Occipital lobe (tissue), 2 donors: ENCODE measurements around the gene QRFP. TPM values are rescaled to one million over a fixed set of nuclear protein-coding genes. Genes with fewer than 3 reads are reported as not detected.
"Not testable (repeated sequence)": the region's sequence is repeated elsewhere in the genome, so short reads cannot be mapped to it uniquely, and the experiment has no call there.

ENCODE experiments used
- DNase-seq: peaks from one replicate; lab custom pipeline; 2025; lab: John Stamatoyannopoulos, UW
- total RNA-seq: library from RNA; depleted of rRNA; stranded (reverse); fragments of >200 nt; gene quantifications from one replicate; pipeline ENCODE4 v1.2.3, GENCODE V29; 2014

Gene QRFP
- total RNA-seq, 1 donor from 2014 or later = not detected

DNA sequence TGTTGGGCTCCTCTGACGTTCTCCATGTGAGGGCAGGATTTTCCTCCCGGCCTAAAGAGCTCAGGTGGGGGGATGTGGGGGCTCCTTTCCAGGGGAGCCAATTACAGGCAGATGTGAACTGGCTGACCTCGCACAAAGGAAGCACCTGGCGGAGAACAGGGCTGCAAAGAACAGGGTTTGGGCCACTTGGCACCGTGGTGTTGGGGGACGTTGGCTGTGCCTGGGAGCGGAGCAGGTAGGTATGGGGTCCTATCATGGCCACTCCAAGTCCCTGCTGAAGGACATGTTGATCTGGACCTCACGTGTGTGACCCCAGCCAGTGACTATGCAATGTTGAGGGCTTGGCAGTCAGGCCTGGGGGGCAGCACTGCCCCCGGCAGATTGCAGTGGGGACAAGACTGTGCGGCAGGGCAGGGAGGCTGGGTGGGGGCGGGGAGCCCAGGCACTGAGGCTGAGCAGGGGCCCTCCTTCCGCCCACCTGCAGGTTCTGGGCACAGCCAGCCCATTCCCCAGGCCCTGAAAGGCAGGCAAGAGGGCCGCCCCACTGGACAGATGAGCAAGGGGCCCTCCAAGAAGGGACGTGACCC, 23.0 kb upstream of the QRFP start:
- no peak for DNase-seq

DNA sequence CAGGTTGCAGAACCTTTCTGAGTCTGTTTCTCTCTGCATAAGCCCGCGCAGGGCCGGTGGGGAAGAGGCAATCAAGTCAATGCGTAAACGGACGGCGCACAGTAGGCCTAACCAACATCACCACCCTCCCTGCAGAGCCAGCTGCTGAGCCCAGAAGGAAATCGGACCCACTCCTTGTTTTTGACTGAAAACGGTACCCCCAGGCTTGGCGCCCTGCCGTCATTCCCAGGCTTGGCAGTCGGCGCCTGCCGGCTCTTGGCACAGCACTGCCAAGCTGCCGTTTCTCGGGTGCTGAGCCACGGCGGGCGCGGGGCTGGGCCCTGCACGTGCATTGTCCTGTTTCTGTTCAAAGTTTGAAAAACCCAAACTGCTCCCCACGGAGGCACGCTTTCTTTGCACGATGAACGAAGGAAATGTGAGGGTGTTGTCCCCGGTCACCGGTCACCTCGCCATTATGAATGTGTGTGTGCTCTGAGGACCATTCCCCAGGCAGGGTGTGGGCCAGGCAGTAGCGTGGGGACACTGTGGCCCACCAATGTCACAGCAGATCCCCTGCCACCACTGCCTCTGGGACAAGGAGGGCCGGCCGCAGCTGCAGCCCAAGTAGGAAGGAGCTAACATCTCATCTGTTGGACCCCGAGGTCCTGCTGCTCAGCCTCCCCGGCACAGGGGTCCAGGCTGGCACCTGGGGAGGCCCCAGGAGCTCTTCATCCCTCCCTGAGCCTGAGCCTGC, 22.4 kb upstream of the QRFP start:
- DNase-seq = no peak

DNA sequence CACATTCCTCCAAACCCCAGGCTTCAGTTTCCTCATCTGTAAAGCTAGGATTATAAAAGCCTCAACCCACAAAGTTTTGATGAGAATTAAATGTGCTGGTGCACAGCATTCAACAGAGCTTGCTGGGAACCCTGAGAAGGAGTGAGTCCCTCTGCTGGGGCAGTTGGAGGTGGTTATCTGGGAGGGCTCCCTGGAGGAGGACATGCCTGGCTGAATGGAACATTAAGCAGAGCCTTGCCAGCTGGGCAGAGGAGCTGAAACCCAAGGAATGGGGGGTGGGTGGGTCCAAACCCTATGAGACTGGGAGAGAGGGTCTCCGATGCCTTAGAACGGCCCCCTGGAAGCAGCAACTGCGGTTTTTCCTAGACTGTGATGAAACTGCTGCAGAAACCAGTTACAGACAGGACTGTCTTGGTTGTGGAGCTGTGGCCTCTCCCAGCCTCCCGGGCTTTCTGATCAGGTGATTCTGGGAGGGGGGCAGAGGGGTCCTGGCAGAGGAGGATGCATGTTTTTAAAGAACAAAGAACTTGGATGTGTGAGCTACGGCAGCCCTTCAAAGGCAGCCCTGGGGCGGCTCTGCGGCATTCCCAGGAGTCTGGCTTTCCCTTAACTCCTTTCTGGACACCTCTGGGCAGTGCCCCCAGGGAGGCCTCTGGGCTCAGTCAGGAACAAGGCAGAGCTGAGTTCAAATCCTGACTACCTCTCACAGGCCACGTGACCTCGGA, 21.7 kb upstream of the QRFP start:
- DNase-seq = no peak

DNA sequence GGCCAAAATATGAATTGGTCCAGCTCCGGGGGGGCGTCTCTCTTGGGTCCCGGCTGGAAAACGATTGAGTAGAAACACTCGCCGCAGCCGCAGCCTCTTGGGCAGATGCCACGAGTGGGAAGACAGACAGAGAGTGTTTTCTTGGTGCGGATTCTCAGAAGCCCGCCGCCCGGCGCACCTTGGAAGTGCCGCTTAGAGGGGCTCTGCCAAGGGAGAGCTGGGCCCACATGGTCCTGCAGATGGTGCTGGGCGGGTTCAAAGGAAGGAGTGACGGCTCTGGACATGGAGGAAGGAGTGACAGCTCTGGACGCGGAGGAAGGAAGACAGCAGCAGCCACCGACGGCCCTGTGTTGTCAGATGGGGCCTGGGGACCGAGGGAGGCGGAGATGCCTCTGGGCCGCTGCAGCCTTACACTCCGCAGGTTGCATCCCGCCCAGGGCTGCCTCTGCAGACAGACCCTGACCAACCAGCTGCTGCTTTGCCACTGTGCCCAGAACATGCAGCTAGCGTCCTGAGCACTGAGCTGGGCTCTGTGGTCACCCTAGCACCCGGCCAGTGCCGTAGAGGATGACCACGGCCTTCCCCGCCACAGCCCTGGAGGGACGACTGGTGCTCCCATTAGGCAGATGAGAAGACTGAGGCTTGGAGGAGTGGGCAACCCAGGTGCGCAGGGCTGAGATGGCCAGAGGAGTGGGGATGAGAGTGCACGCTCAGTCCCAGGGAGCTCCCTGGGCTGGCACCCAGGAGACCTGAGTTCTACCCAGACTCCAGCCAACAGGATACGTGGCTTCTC, 20.8 kb upstream of the QRFP start:
- no peak for DNase-seq

DNA sequence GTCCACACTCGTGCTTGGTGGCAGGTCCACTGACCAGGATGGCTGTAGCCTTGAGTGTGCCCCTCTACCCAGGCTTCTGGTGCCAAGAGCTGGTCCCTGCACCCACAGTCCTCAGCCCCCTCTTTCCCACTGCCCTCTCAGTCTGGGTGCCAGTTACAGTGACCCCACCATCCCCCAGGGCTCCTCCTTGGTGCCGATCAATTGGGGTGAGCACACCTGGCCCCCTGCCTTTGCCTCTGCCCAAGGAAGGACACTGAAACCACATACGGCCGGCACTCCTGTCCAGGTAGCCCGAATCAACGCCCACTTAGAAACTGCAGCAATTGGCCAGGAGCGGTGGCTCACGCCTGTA, 18.5 kb upstream of the QRFP start:
- no peak for DNase-seq

DNA sequence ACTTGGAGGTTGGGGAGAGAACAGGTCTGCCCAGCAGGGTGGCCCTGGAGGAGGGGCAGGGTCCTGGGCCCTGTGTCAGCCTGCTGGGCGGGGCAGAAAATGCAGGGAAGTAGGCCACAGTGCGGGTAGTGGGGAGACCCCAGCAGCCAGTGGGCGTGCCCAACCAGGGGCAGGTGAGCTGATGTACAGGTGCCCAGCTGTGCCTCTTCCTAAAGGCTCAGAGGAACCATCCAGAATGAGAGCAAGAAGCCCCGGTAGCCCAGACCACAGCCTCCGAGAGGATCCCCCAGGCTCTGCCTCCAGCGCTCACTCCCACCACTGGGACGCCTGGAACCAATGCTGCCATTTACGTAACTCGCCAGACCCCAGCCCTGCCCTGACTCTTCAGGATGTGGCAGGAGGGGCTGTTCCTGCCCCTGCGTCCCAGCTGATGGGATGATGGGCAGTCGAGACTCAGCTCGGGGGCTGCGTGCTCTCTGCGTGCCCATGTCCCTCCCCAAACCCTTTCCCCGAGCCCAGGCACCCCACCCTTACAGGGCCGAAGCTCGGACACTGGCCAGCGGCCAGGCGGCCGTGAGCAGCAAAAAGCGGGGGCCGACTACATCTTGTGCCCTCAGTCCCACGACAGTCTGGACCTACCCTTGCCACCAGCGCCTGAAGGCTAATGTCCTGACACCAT, 17.9 kb upstream of the QRFP start:
- no peak for DNase-seq

DNA sequence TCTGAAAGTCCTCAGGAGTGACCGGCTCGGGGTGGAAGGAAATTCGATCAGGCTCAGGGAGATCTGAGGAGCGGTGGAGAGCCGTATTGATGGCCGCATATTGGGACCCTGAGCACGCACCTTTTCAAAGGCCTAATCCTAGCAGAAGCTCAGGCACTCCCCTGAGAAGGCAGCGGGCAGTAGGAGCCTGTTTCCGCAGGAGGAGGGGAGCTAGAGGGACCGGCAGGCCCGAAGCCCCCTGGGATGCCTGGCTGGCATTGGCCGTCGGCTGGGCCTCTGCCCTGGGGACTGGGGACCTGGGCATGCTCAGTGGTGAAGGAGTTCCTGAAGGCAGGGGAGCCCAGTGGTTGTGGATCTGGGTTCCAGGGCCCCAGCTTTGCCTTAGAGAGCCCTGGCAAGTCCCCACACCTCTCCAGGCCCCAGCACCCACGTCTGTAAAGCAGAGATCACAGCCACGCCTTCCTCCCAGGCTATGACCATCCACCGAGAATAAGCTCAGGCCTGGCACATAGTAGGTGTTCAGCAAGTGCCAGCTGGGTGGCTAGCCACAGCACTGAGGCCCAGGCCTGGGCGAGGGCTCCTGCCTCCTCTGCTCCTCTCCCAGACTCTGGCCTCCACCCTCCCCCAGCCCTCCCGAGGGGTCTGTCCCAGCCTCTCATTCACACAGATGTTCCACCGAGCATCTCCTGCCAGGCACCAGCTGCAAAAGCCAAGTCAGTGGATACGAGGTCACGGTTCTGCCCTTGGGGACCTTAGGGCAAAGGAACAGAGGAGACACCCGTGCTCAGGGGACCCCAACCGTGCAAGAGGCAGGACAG, 17.2 kb upstream of the QRFP start:
- no peak for DNase-seq

DNA sequence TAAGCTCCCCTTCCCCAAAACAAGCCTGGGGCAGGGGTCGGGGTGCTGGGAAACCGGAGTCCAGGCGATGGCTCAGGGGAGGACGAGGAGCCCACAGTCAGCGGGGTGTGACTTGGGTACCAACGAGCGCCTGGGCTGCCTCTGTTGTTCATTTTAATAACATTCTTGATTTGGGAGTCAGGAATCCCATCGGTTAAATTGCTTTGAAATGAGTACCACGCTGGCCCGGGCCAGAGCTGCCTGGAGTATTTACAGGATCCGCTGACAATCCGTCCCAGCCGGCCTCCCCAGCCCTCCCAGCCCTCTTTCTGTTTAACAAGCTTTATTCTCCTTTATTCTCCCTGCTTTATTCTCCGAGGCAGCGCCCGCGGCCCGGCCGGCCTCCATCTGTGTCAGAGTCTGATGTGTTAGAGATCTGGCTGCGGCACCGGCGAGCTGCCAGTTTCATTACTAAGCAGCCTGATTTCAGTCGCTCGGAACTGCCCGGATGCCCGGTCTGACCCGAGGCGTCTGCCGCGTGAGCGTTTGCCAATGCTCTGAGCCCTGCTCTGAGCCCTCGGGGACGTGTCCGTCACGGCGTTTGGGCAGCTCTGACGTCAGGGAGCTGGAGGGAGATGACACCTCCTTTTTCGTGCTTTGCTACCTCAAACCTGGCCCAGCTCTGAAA, 16.5 kb upstream of the QRFP start:
- DNase-seq = peak; percentile 68

DNA sequence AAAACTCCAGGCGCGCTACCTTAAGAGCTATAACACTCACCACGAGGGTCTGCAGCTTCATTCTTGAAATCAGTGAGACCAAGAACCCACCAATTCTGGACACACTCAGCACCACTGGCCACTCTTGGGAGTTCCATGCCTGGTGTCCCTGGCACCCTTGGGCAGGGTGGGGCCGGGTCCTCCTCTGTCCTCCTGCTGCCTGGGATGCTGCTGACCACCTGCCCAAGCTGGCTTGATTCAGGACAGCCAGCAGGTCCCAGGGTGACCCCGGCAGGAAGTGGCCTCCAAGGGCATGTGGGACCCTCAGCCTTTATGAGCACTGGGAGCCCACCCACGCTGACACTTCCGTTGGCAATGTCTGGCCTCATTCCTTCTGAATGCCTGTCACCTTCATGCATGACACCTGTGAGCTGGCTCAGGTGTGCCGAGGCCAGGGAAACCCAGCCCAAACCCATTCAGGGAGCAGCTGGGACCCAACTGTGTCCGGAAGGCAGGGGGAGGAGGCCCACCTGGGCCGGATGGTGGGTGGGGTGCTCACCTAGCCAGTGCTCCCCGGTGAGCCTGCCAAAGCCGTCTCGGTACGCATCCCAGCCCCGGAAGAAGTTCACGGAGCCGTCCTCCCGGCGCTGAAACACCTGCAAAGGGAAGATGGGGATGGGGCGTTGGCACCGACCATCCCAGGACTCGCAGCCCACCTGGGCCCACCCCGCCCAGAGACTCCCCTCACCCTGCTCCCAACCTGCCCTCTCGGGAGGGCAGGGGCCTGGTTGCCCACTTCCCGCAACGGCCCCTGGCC, 14.8 kb upstream of the QRFP start:
- DNase-seq = no peak

DNA sequence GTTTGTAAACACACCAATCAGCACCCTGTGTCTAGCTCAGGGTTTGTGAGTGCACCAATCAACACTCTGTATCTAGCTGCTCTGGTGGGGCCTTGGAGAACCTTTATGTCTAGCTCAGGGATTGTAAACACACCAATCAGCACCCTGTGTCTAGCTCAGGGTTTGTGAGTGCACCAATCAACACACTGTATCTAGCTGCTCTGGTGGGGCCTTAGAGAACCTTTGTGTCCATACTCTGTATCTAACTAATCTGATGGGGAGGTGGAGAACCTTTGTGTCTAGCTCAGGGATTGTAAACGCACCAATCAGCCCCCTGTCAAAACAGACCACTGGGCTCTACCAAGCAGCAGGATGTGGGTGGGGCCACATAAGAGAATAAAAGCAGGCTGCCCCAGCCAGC, 14.1 kb upstream of the QRFP start:
- DNase-seq = not testable (repeated sequence)

DNA sequence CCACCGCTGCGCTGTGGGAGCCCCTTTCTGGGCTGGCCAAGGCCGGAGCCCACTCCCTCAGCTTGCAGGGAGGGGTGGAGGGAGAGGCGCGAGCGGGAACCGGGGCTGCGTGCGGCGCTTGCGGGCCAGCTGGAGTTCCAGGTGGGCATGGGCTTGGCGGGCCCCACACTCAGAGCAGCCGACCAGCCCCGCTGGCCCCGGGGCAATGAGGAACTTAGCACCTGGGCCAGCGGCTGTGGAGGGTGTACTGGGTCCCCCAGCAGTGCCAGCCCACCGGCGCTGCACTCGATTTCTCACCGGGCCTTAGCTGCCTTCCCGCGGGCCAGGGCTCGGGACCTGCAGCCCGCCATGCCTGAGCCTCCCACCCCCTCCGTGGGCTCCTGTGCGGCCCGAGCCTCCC, 13.4 kb upstream of the QRFP start:
- not testable (repeated sequence) for DNase-seq

DNA sequence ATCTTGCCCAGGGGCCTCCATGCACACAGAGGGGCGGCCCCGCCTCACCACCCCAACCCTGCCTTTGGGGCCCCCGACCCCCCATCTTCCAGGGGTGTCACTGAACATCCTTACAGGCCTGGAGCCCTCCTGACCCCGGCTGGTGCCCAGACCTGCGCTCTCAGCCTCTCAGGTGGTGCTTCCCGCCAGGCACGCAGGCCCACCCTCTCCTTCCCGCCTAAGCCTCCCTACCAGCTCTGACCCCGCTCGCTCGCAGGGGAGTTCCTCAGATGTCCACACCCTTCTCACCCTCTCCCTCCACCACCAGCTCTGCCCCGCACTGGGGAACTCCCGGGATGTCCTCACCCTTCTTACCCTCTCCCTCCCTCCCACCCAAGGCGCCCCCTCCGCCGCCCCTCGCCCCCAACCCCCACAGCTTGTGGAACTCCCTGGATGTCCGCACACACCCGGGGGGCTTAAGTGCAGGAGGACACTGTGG, 12.3 kb upstream of the QRFP start:
- no peak for DNase-seq

DNA sequence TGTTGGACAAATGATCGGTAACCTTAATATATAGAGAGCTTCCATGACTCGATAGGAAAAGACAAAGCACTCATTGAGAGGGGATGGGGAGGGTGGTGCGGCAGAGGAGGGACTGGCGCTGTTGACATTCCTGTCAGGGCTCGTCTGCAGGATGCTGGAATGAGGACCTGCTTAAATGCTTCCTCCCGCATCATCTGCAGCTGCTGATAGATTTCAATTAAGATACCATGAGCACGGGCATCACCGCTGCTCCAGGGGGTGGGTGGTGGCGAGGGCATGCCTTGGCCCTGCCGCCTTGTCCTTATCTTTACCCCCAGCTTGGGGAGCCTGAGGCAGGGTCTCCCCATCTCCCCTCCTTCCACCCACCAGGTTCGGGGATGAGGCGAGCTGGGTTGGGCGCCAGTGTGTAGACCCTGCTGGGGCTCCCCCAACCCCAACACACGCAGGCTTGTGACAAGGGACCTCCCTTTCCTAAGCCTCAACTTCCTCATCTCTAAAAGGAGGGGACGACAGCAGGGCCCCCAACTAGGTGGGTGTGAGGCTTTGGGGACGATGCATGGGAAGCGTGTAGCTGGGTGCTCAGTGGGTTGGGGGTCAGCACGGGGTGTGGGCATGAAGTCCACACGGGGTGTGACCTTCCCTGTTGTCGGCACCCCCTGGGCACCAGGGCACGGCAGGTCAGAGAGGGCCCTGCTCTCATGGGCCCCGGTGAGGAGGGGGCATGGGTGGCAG, 11.7 kb upstream of the QRFP start:
- DNase-seq = no peak

DNA sequence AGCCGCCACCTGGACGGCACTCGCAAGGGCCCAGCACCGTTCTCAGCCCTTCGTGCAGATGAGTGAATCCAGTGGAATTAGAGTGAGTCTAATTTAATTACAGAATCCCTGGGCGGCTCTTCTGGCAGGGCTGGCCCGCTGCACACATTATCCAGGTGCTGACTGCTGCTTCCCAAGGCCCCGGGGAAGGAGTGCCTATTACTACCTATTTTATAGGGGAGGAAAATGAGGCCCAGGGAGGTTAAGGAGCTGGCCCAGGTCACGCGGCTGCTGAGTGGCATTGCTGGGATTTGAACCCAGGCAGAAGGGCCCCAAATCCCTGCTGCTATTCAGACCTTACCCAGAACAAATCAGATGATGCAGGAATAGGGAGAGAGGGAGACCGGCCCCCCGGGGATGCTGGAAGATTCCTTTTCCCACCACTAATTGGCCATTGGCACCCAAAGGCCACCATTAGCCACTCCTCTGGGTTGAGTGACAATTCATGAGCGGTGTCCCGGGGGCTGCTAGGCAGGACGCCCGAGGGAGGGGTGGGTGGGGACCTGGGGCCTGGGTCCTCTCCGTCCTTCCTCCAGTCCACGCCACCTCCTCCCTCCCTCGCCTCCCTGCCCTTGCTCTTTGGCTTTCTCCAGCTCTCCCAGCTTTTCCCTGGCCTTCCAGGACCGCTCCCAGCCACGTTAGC, 10.3 kb upstream of the QRFP start:
- no peak for DNase-seq

DNA sequence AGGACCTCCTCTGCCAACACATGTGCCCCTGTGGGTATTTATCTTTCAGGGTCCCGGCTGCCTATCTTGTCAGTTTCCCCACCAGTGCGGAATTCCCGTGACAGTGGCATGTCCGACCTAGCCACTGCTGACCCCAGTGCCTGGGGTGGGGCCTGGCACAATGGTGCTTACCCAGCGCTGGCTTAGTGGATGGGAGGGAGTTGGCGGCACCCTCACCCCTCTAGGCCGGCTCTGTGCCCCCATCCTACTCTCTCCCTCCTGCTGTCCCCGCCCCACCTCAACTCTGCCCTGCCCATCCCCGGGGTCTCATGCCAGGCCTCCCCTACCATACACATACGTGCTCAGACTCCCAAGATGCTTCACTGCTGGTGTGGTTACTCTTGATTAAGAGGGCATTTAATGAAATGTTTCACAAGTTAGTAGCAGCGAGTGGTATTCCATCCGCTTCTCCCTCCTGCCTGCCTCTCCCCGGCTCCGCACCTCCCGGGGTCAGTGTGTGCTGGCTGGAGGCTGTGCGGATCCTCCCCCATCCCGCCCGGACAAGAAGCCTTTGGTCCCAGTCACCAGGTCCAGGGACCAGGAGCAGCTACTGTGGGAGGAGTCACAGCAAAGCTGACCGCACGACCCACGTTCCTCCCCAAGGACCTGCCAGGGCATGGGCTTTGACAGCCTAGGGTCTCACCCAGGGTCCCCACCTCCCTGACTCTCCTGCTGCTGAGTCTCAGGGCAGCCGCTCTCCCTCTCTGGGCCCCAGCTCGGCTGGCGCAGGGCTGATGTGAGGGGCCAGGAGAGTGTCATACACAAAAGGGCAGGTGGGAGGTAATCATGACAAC, 9.5 kb upstream of the QRFP start:
- DNase-seq = no peak

DNA sequence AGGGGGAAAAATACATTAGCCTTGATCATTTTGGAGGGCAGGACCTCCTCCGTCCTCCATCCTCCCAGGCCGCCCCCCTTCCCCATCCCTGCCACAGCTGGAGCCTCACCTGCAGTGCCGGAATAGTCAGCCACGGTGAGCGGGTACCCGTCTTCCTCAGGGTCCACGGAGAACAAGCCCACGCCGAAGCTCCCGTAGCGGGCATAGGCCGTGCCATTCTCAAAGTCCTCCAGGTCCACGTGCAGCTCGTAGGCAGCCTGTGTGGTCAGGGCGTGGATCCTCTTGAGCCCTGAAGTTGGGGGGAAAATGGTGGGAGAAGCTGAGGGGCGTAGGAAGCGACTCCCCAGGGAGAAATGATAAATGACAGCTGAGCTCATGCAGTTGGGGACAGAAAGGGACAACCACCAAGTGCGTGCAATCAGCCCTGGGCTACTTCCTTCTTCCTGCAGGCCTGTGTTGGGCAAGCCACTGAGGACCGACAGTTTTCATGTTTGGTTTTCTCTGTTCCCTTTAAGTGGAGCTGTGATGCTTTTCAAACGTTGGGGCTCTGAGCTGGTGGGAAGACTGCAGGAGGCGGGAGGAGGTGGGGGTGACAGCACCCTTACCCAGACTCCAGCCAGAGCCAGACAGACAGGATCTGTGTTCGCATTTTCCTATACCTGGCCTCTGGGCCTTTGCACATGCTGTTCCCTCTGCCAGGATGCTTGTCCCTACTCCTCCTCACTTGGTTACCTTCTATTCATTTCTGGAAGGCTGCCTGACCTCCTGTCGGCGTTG, 8.7 kb upstream of the QRFP start:
- DNase-seq = no peak
